ENCODE measurements around the gene MORN1.

MORN1 gene

GRCh38 chr1:2271841-2272655, 119.3 kb downstream of the MORN1 start:
- no peak for DNase-seq

All from T-helper 1 cell (primary cell).